ENCODE data around the gene ZCCHC10. TPM values are rescaled to one million over a fixed set of nuclear protein-coding genes. Genes with fewer than 3 reads are reported as not detected.

ZCCHC10 gene
- total RNA-seq, 2 donors from 2014 or later = 16.8 to 40.0 TPM

DNA sequence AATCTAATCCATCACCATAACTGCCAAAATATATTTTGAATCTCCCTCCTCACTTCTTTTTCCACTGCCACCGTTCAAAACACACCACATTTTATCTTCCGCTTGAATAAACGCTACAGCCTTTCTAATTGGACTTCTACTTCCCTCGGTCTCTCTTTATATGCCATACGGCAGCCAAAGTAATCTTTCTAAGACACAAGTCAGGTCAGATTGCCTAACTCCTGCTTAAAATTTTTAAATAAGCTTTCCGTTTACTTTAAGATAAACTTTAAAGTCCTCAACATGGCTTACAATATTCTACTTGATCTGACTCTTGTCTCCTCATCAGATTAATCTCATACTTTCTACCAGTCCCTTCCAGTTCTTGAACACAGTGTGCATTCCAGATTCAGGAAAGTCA lies 72.6 kb downstream of the ZCCHC10 start:
- no peak for ATAC-seq (ENCODE audit: insufficient number of reproducible peaks, low FRiP score, low read depth)
- TF ChIP-seq, protein P1, sequence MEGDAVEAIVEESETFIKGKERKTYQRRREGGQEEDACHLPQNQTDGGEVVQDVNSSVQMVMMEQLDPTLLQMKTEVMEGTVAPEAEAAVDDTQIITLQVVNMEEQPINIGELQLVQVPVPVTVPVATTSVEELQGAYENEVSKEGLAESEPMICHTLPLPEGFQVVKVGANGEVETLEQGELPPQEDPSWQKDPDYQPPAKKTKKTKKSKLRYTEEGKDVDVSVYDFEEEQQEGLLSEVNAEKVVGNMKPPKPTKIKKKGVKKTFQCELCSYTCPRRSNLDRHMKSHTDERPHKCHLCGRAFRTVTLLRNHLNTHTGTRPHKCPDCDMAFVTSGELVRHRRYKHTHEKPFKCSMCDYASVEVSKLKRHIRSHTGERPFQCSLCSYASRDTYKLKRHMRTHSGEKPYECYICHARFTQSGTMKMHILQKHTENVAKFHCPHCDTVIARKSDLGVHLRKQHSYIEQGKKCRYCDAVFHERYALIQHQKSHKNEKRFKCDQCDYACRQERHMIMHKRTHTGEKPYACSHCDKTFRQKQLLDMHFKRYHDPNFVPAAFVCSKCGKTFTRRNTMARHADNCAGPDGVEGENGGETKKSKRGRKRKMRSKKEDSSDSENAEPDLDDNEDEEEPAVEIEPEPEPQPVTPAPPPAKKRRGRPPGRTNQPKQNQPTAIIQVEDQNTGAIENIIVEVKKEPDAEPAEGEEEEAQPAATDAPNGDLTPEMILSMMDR (IDR thresholded peaks at IDR 0.05) = no peak

GRCh38 chr5:132952829-132953228 lies 73.5 kb downstream of the ZCCHC10 start:
- peaks cover 9% of the 10 kb centered on the region for H3K36me3 ChIP-seq
- DNase-seq (ENCODE audit: low spot score) (no peak), ATAC-seq (ENCODE audit: insufficient number of reproducible peaks, low FRiP score, low read depth) (no peak)
- no peaks in the 10 kb centered on the region for H3K9me3 ChIP-seq
- no peak overlapping the region for H3K27ac ChIP-seq
- H3K27me3 ChIP-seq (replicated peaks; ENCODE audit: insufficient read depth) = no peaks in the 10 kb centered on the region
- TF ChIP-seq, protein P1 (IDR thresholded peaks at IDR 0.05) = no peak
- peaks cover 22 to 59% of the 10 kb centered on the region in 2 donors for H3K4me1 ChIP-seq (ENCODE audit: control insufficient read depth in 1 of 2, low read depth in 2 of 2)
- H3K4me3 ChIP-seq = no peak overlapping the region

More for the DNA sequence above, 72.6 kb downstream of the ZCCHC10 start:
- peaks cover 9% of the 10 kb centered on the region for H3K36me3 ChIP-seq
- H3K4me1 ChIP-seq (ENCODE audit: control insufficient read depth in 1 of 2, low read depth in 2 of 2) = peaks cover 17 to 60% of the 10 kb centered on the region in 2 donors
- H3K4me3 ChIP-seq = peak overlapping the region; percentile 31
- H3K27me3 ChIP-seq (replicated peaks; ENCODE audit: insufficient read depth) = no peaks in the 10 kb centered on the region
- no peak for DNase-seq (ENCODE audit: low spot score)
- H3K27ac ChIP-seq = peak overlapping the region; percentile 12 to 50
- H3K9me3 ChIP-seq = no peaks in the 10 kb centered on the region

- H3K4me1 ChIP-seq (ENCODE audit: control insufficient read depth in 1 of 2, low read depth in 2 of 2) = peaks cover 30 to 68% of the 10 kb centered on the region in 2 donors
- no peaks in the 10 kb centered on the region for H3K27me3 ChIP-seq (replicated peaks; ENCODE audit: insufficient read depth)
- ATAC-seq (ENCODE audit: insufficient number of reproducible peaks, low FRiP score, low read depth) = no peak
- no peaks in the 10 kb centered on the region for H3K9me3 ChIP-seq
- TF ChIP-seq, protein P1 (IDR thresholded peaks at IDR 0.05) = no peak
- H3K36me3 ChIP-seq = peaks cover 9% of the 10 kb centered on the region
- H3K4me3 ChIP-seq = no peak overlapping the region
- H3K27ac ChIP-seq = no peak overlapping the region
- no peak for DNase-seq (ENCODE audit: low spot score)
Observed at GRCh38 chr5:132951897-132952296, 74.5 kb downstream of the ZCCHC10 start.

- ATAC-seq (ENCODE audit: insufficient number of reproducible peaks, low FRiP score, low read depth) (no peak), DNase-seq (ENCODE audit: low spot score) (no peak)
- no peaks in the 10 kb centered on the region for H3K27me3 ChIP-seq (replicated peaks; ENCODE audit: insufficient read depth)
- H3K4me1 ChIP-seq (ENCODE audit: control insufficient read depth in 1 of 2, low read depth in 2 of 2) = peaks cover 32 to 64% of the 10 kb centered on the region in 2 donors
- peaks cover 2% of the 10 kb centered on the region for H3K36me3 ChIP-seq
- TF ChIP-seq, protein P1 (IDR thresholded peaks at IDR 0.05) = no peak
- no peak overlapping the region for H3K4me3 ChIP-seq
- no peaks in the 10 kb centered on the region for H3K9me3 ChIP-seq
- no peak overlapping the region for H3K27ac ChIP-seq
Observed at GRCh38 chr5:132949136-132949535, 77.2 kb downstream of the ZCCHC10 start.

- peaks cover 18 to 64% of the 10 kb centered on the region in 2 donors for H3K4me1 ChIP-seq (ENCODE audit: control insufficient read depth in 1 of 2, low read depth in 2 of 2)
- no peak overlapping the region for H3K27ac ChIP-seq
- H3K9me3 ChIP-seq = no peaks in the 10 kb centered on the region
- ATAC-seq (ENCODE audit: insufficient number of reproducible peaks, low FRiP score, low read depth) (no peak), DNase-seq (ENCODE audit: low spot score) (no peak)
- H3K4me3 ChIP-seq = no peak overlapping the region
- H3K27me3 ChIP-seq (replicated peaks; ENCODE audit: insufficient read depth) = no peaks in the 10 kb centered on the region
- no peaks in the 10 kb centered on the region for H3K36me3 ChIP-seq
- TF ChIP-seq, protein P1 (IDR thresholded peaks at IDR 0.05) = no peak
Observed at GRCh38 chr5:132947671-132948070, 78.7 kb downstream of the ZCCHC10 start.

Other genes with a start within 250 kb of the ZCCHC10 start
- gene SEPTIN8, start 249.3 kb downstream of the ZCCHC10 start, total RNA-seq = 100 to 1,000 TPM in 1 of 2 donors, 10 to 100 TPM in 1; 85.7 to 111 TPM
- under 1 TPM; 0.63 to 0.68 TPM for gene SOWAHA, start 213.2 kb downstream of the ZCCHC10 start, total RNA-seq
- 10 to 100 TPM; 13.1 to 15.4 TPM for gene SHROOM1, start 195.9 kb downstream of the ZCCHC10 start, total RNA-seq
- not detected for gene GDF9, start 160.1 kb downstream of the ZCCHC10 start, total RNA-seq
- gene UQCRQ, start 159.9 kb downstream of the ZCCHC10 start, total RNA-seq = 10 to 100 TPM; 49.5 to 59.3 TPM
- gene LEAP2, start 152.9 kb downstream of the ZCCHC10 start, total RNA-seq = under 1 TPM in 1 of 2 donors, not detected in 1; 0.49 TPM
- 100 to 1,000 TPM in 1 of 2 donors, 10 to 100 TPM in 1; 95.2 to 142 TPM for gene AFF4, start 62.9 kb downstream of the ZCCHC10 start, total RNA-seq
- gene HSPA4, start 25.5 kb upstream of the ZCCHC10 start, total RNA-seq = 10 to 100 TPM; 55.3 to 59.0 TPM

All from thoracic aorta (tissue), 2 donors.